NT2/D1 (cell line): ENCODE results near the gene MAGEA9B.
"Not testable (repeated sequence)": the region's sequence is repeated elsewhere in the genome, so short reads cannot be mapped to it uniquely, and the experiment has no call there.

Experiments
- YY1 ChIP-seq: IDR thresholded peaks from 2 replicates; pipeline ENCODE4 v1.6.1; 2011; ENCODE audit not compliant: insufficient read length, insufficient read depth
- ZNF274 ChIP-seq: IDR thresholded peaks from 2 replicates; pipeline ENCODE4 v1.6.1; 2011; ENCODE audit warnings: mild to moderate bottlenecking, low read depth, low read length

GRCh38 chrX:149550454-149550853 is 36.8 kb downstream of the MAGEA9B start:
- TF ChIP-seq YY1, ZNF274: not testable (repeated sequence)
